Measurements from ENCODE around the gene PALS1. TPM values are rescaled to one million over a fixed set of nuclear protein-coding genes. Genes with fewer than 3 reads are reported as not detected.

Gene PALS1
- total RNA-seq, 4 donors from 2014 or later: 9.2 to 20.9 (median 12.9) TPM

GRCh38 chr14:67240168-67240932, 885 bp upstream of the PALS1 start:
- intact Hi-C loops (cut with DNase I; ENCODE audit: low total_unique reads): no loop called here
- TF ChIP-seq CTCF (IDR thresholded peaks at IDR 0.05): no peak
- no peak for TF ChIP-seq POLR2A (IDR thresholded peaks at IDR 0.05)
- peak; percentile 56 to 92 for DNase-seq (ENCODE audit: low spot score in 2 of 2)
- WGBS, 2 donors: 11 to 13% methylated on average over 23 of the region's 23 CpGs
- H3K4me3 ChIP-seq (ENCODE audit: low read depth, poor library complexity, severe bottlenecking): peak overlapping the region; percentile 8

- 0 to 1% methylated on average over 18 to 42 of the region's 54 CpGs for WGBS, 2 donors
- intact Hi-C loops (cut with DNase I; ENCODE audit: low total_unique reads): no loop called here
- peak overlapping the region; percentile 77 for H3K4me3 ChIP-seq (ENCODE audit: low read depth, poor library complexity, severe bottlenecking)
- DNase-seq (ENCODE audit: low spot score in 2 of 2): peak; percentile 95 to 99
- TF ChIP-seq POLR2A (IDR thresholded peaks at IDR 0.05) (no peak), CTCF (IDR thresholded peaks at IDR 0.05) (no peak)
Measured at GRCh38 chr14:67240978-67241410, 241 bp upstream of the PALS1 start.

- 7 to 10% methylated on average over 4 of the region's 4 CpGs for WGBS, 2 donors
- intact Hi-C loops (cut with DNase I; ENCODE audit: low total_unique reads): no loop called here
- H3K4me3 ChIP-seq (ENCODE audit: low read depth, poor library complexity, severe bottlenecking): peak overlapping the region; percentile 77
- DNase-seq (ENCODE audit: low spot score in 2 of 2): no peak
- TF ChIP-seq POLR2A (IDR thresholded peaks at IDR 0.05) (no peak), CTCF (IDR thresholded peaks at IDR 0.05) (no peak)
Measured at GRCh38 chr14:67242168-67242420, 859 bp downstream of the PALS1 start.

- 74% methylated on average over 1 of the region's 1 CpG for WGBS, 2 donors
- TF ChIP-seq POLR2A (IDR thresholded peaks at IDR 0.05): no peak
- no peak for TF ChIP-seq CTCF (IDR thresholded peaks at IDR 0.05)
- DNase-seq (ENCODE audit: low spot score in 2 of 2): no peak
- intact Hi-C loops (cut with DNase I; ENCODE audit: low total_unique reads): no loop called here
- H3K4me3 ChIP-seq (ENCODE audit: low read depth, poor library complexity, severe bottlenecking): no peak overlapping the region
Measured at GRCh38 chr14:67245104-67245503, 3.9 kb downstream of the PALS1 start.

GRCh38 chr14:67251573-67252226, 10.5 kb downstream of the PALS1 start:
- 71 to 98% methylated on average over 2 of the region's 2 CpGs for WGBS, 2 donors
- TF ChIP-seq POLR2A (IDR thresholded peaks at IDR 0.05): no peak
- TF ChIP-seq CTCF (IDR thresholded peaks at IDR 0.05): no peak
- intact Hi-C loops (cut with DNase I; ENCODE audit: low total_unique reads): no loop called here
- H3K4me3 ChIP-seq (ENCODE audit: low read depth, poor library complexity, severe bottlenecking): no peak overlapping the region
- no peak for DNase-seq (ENCODE audit: low spot score in 2 of 2)

Measured in lower leg skin (tissue), 4 donors.